GM21825 (cell line): ENCODE measurements around the gene TPSB2.
"Not testable (repeated sequence)": the region's sequence is repeated elsewhere in the genome, so short reads cannot be mapped to it uniquely, and the experiment has no call there.

Experiments used
- ATAC-seq: cut with Tn5 transposase; IDR thresholded peaks from one replicate; pipeline ENCODE4 v1.9.1; 2021; ENCODE audit warnings: mild to moderate bottlenecking, moderate library complexity; ENCODE audit not compliant: unreplicated experiment

TPSB2 gene

GRCh38 chr16:1262210-1262845 lies 32.3 kb upstream of the TPSB2 start:
- no peak for ATAC-seq

GRCh38 chr16:1261131-1261892 lies 31.3 kb upstream of the TPSB2 start:
- ATAC-seq, result no peak

- no peak for ATAC-seq
Observed at GRCh38 chr16:1260101-1260680, 30.2 kb upstream of the TPSB2 start.

GRCh38 chr16:1259760-1260068 lies 29.7 kb upstream of the TPSB2 start:
- no peak for ATAC-seq

GRCh38 chr16:1258906-1259759 lies 29.1 kb upstream of the TPSB2 start:
- ATAC-seq, result no peak

- ATAC-seq, result no peak
Observed at GRCh38 chr16:1258225-1258600, 28.2 kb upstream of the TPSB2 start.

GRCh38 chr16:1257561-1258224 lies 27.7 kb upstream of the TPSB2 start:
- ATAC-seq, result no peak

- no peak for ATAC-seq
Observed at GRCh38 chr16:1256874-1257322, 26.9 kb upstream of the TPSB2 start.

- ATAC-seq, result not testable (repeated sequence)
Observed at GRCh38 chr16:1256296-1256873, 26.4 kb upstream of the TPSB2 start.

- ATAC-seq, result not testable (repeated sequence)
Observed at GRCh38 chr16:1255276-1256122, 25.5 kb upstream of the TPSB2 start, which contains the start of gene TPSD1. Gene TPSD1, plus strand, starts transcription at chr16:1256069. Its CDS starts 212 bp downstream, at chr16:1256281.

GRCh38 chr16:1254821-1255220 lies 24.8 kb upstream of the TPSB2 start:
- ATAC-seq, result not testable (repeated sequence)

GRCh38 chr16:1253701-1254364 lies 23.8 kb upstream of the TPSB2 start:
- ATAC-seq, result not testable (repeated sequence)

GRCh38 chr16:1249031-1249755 lies 19.2 kb upstream of the TPSB2 start:
- not testable (repeated sequence) for ATAC-seq

GRCh38 chr16:1247903-1248537 lies 18.0 kb upstream of the TPSB2 start:
- not testable (repeated sequence) for ATAC-seq

GRCh38 chr16:1245452-1246020 lies 15.6 kb upstream of the TPSB2 start:
- no peak for ATAC-seq

- ATAC-seq, result no peak
Observed at GRCh38 chr16:1244881-1245280, 14.9 kb upstream of the TPSB2 start.
